Keratinocyte (primary cell): ENCODE results near the gene SMPD3. TPM values are rescaled to one million over a fixed set of nuclear protein-coding genes. Genes with fewer than 3 reads are reported as not detected.

Experiments
- DNase-seq: peaks from one replicate; pipeline ENCODE4 v3.0.0-alpha.2; 2011; ENCODE audit warnings: low read depth, missing footprints, low spot score
- FAIRE-seq: peaks from 2 replicates; lab custom pipeline; 2011; peaks lifted over from hg19 to GRCh38; lab: Jason Lieb, UNC
- H2AFZ ChIP-seq: 2 replicates; pipeline ENCODE4 v1.6.0; 2012; ENCODE audit warnings: low read length, control low read depth, inconsistent platforms; ENCODE audit not compliant: control insufficient read depth
- H3K27ac ChIP-seq: 2 replicates; pipeline ENCODE4 v1.5.1; 2011; ENCODE audit warnings: low read length; ENCODE audit not compliant: control insufficient read depth, insufficient read depth
- H3K27me3 ChIP-seq: 3 replicates; pipeline ENCODE4 v1.6.0; 2011; ENCODE audit warnings: low read length; ENCODE audit not compliant: control insufficient read depth, insufficient read depth; ENCODE audit errors: extremely low read depth
- H3K36me3 ChIP-seq, 2 experiments: 2 replicates in 1 of 2; 3 replicates in 1 of 2; pipeline ENCODE4 v1.5.1; 2011; ENCODE audit warnings: low read length in 2 of 2, mild to moderate bottlenecking in 1 of 2; ENCODE audit not compliant: control insufficient read depth in 2 of 2, insufficient read depth in 2 of 2; ENCODE audit errors: extremely low read depth in 1 of 2
- H3K4me1 ChIP-seq: 3 replicates; pipeline ENCODE4 v1.5.1; 2011; ENCODE audit warnings: low read length; ENCODE audit not compliant: control insufficient read depth, insufficient read depth; ENCODE audit errors: extremely low read depth
- H3K4me2 ChIP-seq: 3 replicates; pipeline ENCODE4 v1.6.0; 2011; ENCODE audit warnings: low read depth, low read length; ENCODE audit not compliant: control insufficient read depth, insufficient read depth; ENCODE audit errors: extremely low read depth
- H3K4me3 ChIP-seq, 3 experiments: fragments of 200-600 bp in 1 of 3; sonication (generic) in 1 of 3; 2 replicates in 2 of 3; 3 replicates in 1 of 3; pipeline ENCODE4 v1.5.1; 2011 to 2016; ENCODE audit warnings: low read length in 3 of 3, mild to moderate bottlenecking in 3 of 3, control low read depth in 2 of 3, inconsistent platforms in 1 of 3, low read depth in 1 of 3, mixed read lengths in 1 of 3, mixed run types in 1 of 3, moderate library complexity in 1 of 3; ENCODE audit not compliant: control insufficient read depth in 2 of 3, insufficient read depth in 2 of 3; ENCODE audit errors: extremely low read depth in 1 of 3
- H3K79me2 ChIP-seq: 2 replicates; pipeline ENCODE4 v1.6.0; 2012; ENCODE audit warnings: low read length; ENCODE audit not compliant: control insufficient read depth, insufficient read depth
- H3K9ac ChIP-seq: 3 replicates; pipeline ENCODE4 v1.6.0; 2011; ENCODE audit warnings: low read length; ENCODE audit not compliant: control insufficient read depth, insufficient read depth; ENCODE audit errors: extremely low read depth
- H3K9me1 ChIP-seq: 3 replicates; pipeline ENCODE4 v1.6.0; 2011; ENCODE audit warnings: low read length; ENCODE audit not compliant: control insufficient read depth, insufficient read depth; ENCODE audit errors: extremely low read depth
- H3K9me3 ChIP-seq: 2 replicates; pipeline ENCODE4 v1.5.1; 2012; ENCODE audit warnings: low read depth, low read length; ENCODE audit not compliant: control insufficient read depth
- H4K20me1 ChIP-seq: 3 replicates; pipeline ENCODE4 v1.6.0; 2011; ENCODE audit warnings: low read length; ENCODE audit not compliant: control insufficient read depth, insufficient read depth; ENCODE audit errors: extremely low read depth
- CTCF ChIP-seq, 3 experiments: IDR thresholded peaks in 1 of 3; conservative IDR thresholded peaks in 1 of 3; optimal IDR thresholded peaks in 1 of 3; 2 replicates in 2 of 3; 3 replicates in 1 of 3; pipeline versions ENCODE3 to v1.5.1; 2011; ENCODE audit warnings: low read length in 3 of 3, mild to moderate bottlenecking in 3 of 3, moderate library complexity in 2 of 3, control low read depth in 1 of 3, inconsistent platforms in 1 of 3; ENCODE audit not compliant: insufficient read depth in 2 of 3; ENCODE audit errors: extremely low read depth in 1 of 3
- EZH2 ChIP-seq: IDR thresholded peaks from one replicate; pipeline ENCODE4 v1.6.1; 2012; ENCODE audit warnings: inconsistent platforms, mild to moderate bottlenecking, low read length, moderate library complexity
- dilution Hi-C: fragments of 300-500 bp; cut with MboI; formaldehyde crosslinking; loops from one replicate; pipeline ENCODE4 v1.7.0; 2020; ENCODE audit warnings: low sequenced_read_pairs; ENCODE audit not compliant: extremely low pct_ligation_motif_present
- polyA plus RNA-seq, 5 experiments: library from polyadenylated mRNA; depleted of rRNA in 3 of 5; stranded (reverse) in 3 of 5; stranded (forward) in 1 of 5; unstranded in 1 of 5; fragments of >200 nt; gene quantifications; 1 replicate in 1 of 5; 2 replicates in 3 of 5; 3 replicates in 1 of 5; pipeline versions ENCODE4 v1.2.1 to v1.2.3, GENCODE V29; 2011 to 2012; ENCODE audit warnings: missing spikeins in 2 of 5, low read depth in 1 of 5, low replicate concordance in 1 of 5

SMPD3 gene
- polyA plus RNA-seq, 1 donor (not counting 4 experiments of a cell fraction or from before 2014, with no cell fraction given) = 0.34 TPM

GRCh38 chr16:68458551-68458950, 10.2 kb upstream of the SMPD3 start:
- Histone ChIP-seq H3K27ac (no peak overlapping the region), H2AFZ (no peak overlapping the region), H3K9me3 (no peaks in the 10 kb centered on the region), H3K4me3 (no peak overlapping the region), H3K36me3 (no peaks in the 10 kb centered on the region), H3K9ac (no peak overlapping the region), H3K4me2 (no peak overlapping the region), H4K20me1 (no peaks in the 10 kb centered on the region), H3K4me1 (no peaks in the 10 kb centered on the region), H3K27me3 (peaks cover 11% of the 10 kb centered on the region), H3K9me1 (no peaks in the 10 kb centered on the region), H3K79me2 (no peaks in the 10 kb centered on the region)
- FAIRE-seq (no peak), DNase-seq (no peak)
- dilution Hi-C loops = no loop called here
- TF ChIP-seq EZH2 (no peak), CTCF (optimal IDR thresholded peaks at IDR 0.05 in 1 of 3, IDR thresholded peaks at IDR 0.05 in 1 of 3, conservative IDR thresholded peaks at IDR 0.05 in 1 of 3; ENCODE audit: extremely low read depth in 1 of 3, insufficient read depth in 2 of 3, low read length in 3 of 3) (no peak)

- no peaks in the 10 kb centered on the region for H4K20me1 ChIP-seq
- H3K79me2 ChIP-seq = no peaks in the 10 kb centered on the region
- H3K36me3 ChIP-seq = no peaks in the 10 kb centered on the region
- DNase-seq (no peak), FAIRE-seq (no peak)
- no peaks in the 10 kb centered on the region for H3K9me3 ChIP-seq
- H3K27ac ChIP-seq = no peak overlapping the region
- no peak overlapping the region for H3K9ac ChIP-seq
- dilution Hi-C loops = no loop called here
- no peaks in the 10 kb centered on the region for H3K4me1 ChIP-seq
- H3K4me2 ChIP-seq = no peak overlapping the region
- TF ChIP-seq EZH2 = no peak
- TF ChIP-seq CTCF (optimal IDR thresholded peaks at IDR 0.05 in 1 of 3, IDR thresholded peaks at IDR 0.05 in 1 of 3, conservative IDR thresholded peaks at IDR 0.05 in 1 of 3; ENCODE audit: extremely low read depth in 1 of 3, insufficient read depth in 2 of 3, low read length in 3 of 3) = no peak
- peaks cover 7% of the 10 kb centered on the region for H3K27me3 ChIP-seq
- H2AFZ ChIP-seq = no peak overlapping the region
- no peaks in the 10 kb centered on the region for H3K9me1 ChIP-seq
- no peak overlapping the region for H3K4me3 ChIP-seq
Observed at GRCh38 chr16:68458101-68458500, 9.8 kb upstream of the SMPD3 start.
